GM21576 (cell line): ENCODE data around the gene MAGI2.
"Not testable (repeated sequence)": the region's sequence is repeated elsewhere in the genome, so short reads cannot be mapped to it uniquely, and the experiment has no call there.

Experiments
- ATAC-seq: cut with Tn5 transposase; IDR thresholded peaks from one replicate; pipeline ENCODE4 v1.9.1; 2021; ENCODE audit warnings: mild to moderate bottlenecking, moderate library complexity; ENCODE audit not compliant: unreplicated experiment

The MAGI2 gene

GRCh38 chr7:79071187-79071586 is 382.3 kb downstream of the MAGI2 start:
- ATAC-seq: not testable (repeated sequence)

DNA sequence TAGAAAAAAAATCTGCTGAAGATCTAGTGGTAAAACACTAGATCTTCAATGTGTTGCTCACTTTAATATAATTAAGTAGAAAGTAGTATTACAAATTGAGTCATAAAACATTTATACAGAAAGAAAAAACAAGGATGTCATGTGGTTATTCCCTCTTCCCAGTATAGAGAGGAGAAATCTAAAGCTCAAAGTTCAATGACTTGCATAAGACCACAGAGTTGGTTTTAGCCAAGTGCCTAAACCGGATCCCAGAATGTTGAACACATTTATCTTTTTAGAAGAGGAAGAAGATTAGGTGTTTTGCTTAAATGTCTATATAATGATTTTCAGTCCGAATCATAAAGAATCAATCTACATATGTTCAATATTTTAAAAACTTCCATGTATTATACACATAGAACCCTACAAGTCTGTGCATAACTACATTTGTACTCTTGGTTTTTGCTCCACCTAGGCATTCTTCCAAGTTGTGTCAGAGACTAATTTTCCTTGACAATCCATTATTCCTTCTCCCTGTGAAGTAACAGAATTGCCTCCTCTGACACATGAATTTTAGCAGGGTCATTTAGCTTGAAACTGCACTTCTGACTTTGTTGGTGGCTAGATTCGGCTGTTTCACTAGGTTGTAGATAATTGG is 389.2 kb downstream of the MAGI2 start:
- no peak for ATAC-seq

DNA sequence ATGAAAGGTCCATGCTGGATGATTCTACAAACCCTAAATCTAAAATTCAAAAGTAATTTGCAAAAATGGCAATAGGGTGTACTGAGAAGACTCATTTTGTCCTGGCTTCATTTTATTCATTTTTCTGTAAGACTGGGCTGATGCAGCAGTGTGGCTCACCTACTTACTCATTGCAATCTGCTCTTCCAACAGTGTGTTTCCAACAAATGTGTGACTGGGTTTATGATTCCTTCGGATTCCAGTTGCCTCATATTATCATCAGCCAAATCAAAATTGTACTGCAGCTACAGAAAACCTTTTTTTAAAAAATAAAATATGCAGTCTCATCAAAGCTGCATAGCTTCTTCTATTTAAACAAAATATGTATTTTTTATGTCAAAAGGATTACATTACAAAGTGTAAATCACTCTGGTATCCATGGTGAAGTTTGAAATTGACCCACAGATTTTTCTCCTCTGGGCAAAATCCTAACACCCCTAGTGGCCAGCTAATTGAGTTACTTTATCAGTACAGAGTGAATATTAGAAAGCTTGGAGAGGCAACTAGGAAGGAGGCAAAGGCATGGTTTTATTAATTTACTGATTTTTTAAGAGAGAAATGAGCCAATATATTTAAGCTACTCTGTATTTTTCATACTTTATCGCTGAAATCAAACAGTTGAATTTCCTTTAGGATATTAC is 390.3 kb downstream of the MAGI2 start:
- no peak for ATAC-seq

DNA sequence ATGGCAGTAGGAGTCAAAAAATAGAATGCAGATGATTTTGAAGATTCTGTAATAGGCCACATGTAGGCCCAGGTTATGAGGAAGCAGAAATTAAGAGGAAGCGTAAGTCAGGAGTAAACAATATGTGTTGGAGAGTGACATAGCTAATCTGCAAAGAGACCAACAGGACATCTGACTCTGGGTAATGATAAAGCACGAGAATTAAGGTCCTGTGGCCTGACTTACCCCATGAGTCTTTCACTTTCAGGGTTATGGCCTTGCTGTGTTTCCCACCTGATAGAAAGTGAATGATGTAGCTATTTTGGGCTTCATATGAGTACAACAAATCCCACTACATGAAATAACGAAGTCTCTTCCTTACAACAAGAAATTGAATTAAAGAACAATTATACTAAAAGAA is 393.0 kb downstream of the MAGI2 start:
- ATAC-seq: no peak

- ATAC-seq: no peak
These were observed 397.6 kb downstream of the MAGI2 start for GRCh38 chr7:79055722-79056415.

- ATAC-seq: no peak
These were observed 401.6 kb downstream of the MAGI2 start for GRCh38 chr7:79051915-79052314.

DNA sequence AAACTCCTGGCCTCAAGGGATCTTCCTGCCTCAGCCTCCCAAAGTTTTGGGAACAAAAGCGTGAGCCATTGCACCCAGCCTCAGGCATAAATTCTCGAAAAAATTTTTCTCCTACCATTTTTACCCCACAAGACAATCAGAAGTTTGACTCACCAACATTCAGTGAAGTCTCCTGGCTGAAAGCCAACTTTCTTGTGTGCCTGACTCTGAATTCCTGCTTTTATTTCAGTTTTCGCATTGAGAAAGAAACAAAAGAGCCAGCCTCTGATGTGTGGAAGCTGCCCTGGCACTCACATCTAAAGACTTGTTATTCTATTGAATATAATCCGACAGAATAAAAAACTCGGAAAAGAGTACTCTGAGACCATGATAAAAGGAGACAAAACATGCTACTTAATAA is 402.9 kb downstream of the MAGI2 start:
- no peak for ATAC-seq

DNA sequence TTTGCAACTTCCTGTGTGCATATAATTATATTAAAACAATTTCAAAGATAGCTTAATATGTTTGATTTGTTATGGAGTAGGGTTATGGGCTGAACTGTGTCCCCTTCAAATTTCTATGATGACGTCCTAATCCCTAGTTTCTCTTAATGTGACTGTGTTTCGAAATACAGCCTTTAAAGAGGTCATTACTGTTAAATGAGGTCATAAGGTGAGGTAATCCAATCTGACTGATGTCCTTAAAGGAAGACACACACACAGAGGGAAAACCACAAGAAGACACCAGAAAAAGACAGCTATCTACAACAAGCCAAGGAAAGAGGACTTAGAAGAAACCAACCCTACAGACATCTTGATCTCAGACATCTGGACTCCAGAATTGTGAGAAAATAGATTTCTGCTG is 407.4 kb downstream of the MAGI2 start:
- ATAC-seq: no peak

DNA sequence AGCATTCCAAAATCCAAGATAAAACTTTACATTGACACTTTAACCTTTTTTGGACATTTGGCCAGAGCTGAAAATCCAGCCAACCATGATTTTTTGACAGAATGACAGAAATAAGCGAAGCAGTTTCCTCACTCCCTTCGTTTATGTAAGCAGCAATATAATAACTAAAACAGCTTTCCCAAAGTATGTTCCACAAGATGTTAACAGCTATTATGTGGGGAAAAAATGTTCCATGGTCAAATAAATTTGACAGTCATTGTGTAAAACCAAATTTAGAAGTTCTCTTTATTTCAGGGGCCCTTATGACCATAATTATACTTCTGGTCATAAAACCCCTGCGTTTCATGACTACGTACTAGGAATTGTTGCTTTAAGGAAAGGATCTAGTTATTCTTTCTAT is 416.5 kb downstream of the MAGI2 start:
- no peak for ATAC-seq

DNA sequence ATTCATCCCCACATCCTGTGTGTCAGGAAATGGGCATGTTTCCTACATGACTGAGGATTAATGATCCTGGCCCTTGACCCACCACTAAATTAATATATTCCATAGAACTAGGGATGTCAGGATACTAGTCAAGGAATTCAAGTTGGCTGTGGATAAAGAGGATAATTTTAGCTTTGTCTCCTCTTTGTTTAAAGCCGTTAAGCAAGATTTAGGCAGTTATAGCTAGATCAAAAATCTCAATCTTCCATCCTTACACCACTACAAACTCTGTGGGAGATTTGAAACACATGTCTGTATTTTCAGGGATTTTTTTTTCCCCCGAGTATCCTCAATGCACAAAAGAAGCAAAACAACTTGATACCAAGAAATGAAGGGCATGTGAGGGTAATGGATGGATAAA is 417.1 kb downstream of the MAGI2 start:
- ATAC-seq: no peak

- ATAC-seq: no peak
These were observed 417.6 kb downstream of the MAGI2 start for GRCh38 chr7:79035858-79036257.

- no peak for ATAC-seq
These were observed 418.7 kb downstream of the MAGI2 start for GRCh38 chr7:79034730-79035129.

GRCh38 chr7:79019711-79020110 is 433.8 kb downstream of the MAGI2 start:
- ATAC-seq: not testable (repeated sequence)

DNA sequence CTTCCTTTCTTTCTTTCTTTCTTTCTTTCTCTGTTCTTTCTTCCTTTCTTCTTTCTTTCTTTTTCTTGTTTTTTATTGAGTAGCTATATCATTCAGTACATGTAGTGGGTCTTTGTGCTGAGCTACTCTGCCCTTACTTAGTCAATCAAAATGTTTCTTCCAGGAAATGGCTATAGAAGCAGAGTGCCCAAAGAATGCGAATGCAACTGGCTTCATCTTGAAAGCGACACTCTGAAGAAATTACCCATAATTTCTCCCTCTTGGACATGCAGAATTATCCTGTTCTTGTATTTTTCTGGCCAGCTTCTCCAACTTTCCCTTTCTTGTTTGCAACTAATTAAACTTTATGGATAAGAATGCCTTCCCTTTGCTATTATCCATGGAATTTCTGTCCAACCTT is 441.5 kb downstream of the MAGI2 start:
- ATAC-seq: no peak

DNA sequence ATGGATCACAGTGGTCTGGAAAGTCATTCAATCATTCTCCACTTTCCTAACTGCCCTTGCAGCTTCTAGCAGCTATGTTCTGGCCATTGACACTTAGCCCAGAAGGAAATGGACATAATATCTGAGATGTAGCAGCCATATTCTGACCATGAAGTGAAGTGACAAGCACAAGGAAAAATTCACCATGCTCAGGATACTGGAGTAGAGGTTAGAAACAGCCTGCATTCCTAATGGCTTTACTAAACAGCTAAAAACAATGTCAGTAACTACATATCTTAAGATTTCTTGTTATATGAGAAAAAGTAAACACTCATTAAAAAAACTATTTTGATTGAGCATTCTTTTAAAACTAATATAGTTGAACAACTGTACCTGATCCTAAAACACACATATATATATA is 443.8 kb downstream of the MAGI2 start:
- ATAC-seq: no peak

- no peak for ATAC-seq
These were observed 444.7 kb downstream of the MAGI2 start for GRCh38 chr7:79008786-79009185.

DNA sequence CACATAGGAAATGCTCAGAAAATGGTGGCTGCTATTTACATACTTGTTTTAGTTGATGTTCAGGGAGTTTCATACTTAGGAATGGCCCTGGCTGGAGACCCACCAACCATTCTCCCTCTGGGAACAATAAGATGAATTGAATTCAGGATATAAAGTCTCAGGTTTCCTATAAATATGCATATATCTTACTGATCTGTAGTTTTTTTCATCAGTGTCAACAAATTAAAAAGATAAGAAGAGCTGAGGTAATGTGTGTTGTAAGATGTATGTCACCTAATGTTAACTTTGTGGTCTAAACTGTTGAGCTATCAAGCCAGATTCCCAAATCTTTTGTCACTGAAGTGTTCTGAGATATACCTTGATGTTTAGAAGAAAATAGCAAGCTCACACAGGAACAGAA is 457.5 kb downstream of the MAGI2 start:
- no peak for ATAC-seq

- ATAC-seq: no peak
These were observed 460.1 kb downstream of the MAGI2 start for GRCh38 chr7:78993341-78993740.

DNA sequence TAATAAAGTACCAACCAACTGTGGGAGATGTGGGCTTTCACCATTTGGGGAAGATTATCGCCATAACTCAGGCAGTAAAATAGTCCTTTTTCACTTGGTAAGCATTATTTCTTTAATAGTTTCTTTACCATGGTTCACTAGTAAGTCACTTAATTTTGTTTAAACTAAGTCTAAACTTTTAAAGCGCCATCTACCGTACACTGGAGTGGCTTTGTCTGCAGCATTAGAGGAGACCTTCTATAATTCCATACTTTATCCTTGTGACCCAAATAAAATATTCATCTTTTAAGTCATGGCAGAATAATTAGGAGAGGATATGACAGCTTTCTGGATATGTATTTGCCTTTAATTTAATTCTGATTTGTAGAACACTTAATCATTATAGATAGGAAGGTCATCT is 468.0 kb downstream of the MAGI2 start:
- no peak for ATAC-seq

- ATAC-seq: no peak
These were observed 470.0 kb downstream of the MAGI2 start for GRCh38 chr7:78983483-78983882.

DNA sequence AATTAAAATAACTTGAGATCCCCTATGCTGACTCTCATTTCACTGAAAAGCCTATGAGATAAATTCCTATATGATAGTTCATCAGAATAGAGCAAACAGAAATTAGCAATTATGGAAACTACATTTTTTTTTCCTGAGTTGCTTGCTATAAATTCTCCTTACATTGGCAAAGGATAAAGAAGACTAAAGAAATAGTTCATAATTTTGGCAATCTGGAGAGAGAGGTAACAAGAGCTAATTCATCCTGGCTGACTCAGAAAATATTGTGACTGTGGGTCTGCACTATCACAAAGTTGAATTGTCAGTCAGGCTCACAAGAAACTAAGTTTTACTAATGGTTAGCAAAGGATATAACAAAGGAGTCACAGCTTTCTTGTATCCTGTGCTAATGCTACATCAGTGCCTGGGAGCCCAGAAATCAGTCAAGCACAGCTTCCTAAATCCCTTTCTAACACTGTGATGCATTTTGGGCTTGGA is 483.0 kb downstream of the MAGI2 start:
- ATAC-seq: no peak

GRCh38 chr7:78968951-78969350 is 484.5 kb downstream of the MAGI2 start:
- no peak for ATAC-seq
